AG09309 (cell line): ENCODE data around the gene ZC3H10.

Experiments
- DNase-seq: peaks from one replicate; pipeline ENCODE4 v3.0.0-alpha.2; 2010; ENCODE audit warnings: low read depth
- H3K4me3 ChIP-seq: 2 replicates; pipeline ENCODE4 v1.5.1; 2011; ENCODE audit warnings: mild to moderate bottlenecking, low read depth, low read length, moderate library complexity; ENCODE audit not compliant: control insufficient read depth
- TF ChIP-seq, protein P1 (sequence below): IDR thresholded peaks from 2 replicates; pipeline ENCODE4 v1.5.1; 2011; ENCODE audit warnings: mild to moderate bottlenecking, low read depth, low read length, inconsistent platforms; ENCODE audit not compliant: insufficient read depth, control insufficient read depth; ENCODE audit errors: missing control alignments

The ZC3H10 gene

DNA sequence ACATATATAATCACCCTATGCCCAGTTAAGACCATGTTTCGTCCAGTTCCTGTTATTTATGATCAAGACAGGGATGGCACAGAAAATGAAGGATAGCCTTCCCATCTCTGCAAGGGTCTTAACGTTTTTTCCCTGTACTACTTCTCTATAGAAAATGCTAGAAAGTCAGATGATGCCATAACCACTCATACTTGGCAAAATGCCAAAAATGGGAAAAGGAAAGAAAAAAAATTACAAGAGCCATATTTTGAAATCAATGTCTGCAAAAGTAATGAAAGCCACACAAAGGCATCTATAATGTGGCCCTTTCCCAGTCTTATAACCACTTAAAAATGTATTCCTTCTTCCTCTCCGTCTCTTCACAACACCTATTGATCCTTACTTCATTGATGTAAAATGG lies 32.5 kb downstream of the ZC3H10 start:
- DNase-seq = no peak
- H3K4me3 ChIP-seq = no peak overlapping the region
- TF ChIP-seq, protein P1, sequence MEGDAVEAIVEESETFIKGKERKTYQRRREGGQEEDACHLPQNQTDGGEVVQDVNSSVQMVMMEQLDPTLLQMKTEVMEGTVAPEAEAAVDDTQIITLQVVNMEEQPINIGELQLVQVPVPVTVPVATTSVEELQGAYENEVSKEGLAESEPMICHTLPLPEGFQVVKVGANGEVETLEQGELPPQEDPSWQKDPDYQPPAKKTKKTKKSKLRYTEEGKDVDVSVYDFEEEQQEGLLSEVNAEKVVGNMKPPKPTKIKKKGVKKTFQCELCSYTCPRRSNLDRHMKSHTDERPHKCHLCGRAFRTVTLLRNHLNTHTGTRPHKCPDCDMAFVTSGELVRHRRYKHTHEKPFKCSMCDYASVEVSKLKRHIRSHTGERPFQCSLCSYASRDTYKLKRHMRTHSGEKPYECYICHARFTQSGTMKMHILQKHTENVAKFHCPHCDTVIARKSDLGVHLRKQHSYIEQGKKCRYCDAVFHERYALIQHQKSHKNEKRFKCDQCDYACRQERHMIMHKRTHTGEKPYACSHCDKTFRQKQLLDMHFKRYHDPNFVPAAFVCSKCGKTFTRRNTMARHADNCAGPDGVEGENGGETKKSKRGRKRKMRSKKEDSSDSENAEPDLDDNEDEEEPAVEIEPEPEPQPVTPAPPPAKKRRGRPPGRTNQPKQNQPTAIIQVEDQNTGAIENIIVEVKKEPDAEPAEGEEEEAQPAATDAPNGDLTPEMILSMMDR = no peak

DNA sequence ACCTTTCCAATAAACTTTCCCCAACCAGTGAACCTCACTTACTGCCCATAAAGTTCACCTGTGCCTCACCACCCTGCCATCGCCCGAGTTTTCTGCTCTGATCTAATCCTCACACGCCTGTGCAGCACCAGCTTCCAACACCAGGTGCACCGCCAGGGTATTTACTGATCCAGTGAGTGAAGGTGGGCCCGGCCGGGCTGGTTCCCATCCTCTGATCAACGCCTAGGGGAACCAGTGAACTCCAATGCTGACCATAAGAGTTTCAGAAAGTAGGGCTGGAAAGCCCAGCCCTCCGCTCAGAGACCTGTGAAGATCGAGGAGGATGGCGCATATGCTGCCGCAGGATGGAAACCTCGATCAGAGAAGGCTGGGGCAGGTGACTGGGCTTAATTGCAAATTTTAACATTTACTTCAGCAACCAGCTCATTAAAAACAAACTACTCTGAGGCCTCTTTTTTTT lies 33.6 kb downstream of the ZC3H10 start:
- DNase-seq = no peak
- TF ChIP-seq, protein P1 = peak; percentile 38
- peak overlapping the region; percentile 82 for H3K4me3 ChIP-seq

DNA sequence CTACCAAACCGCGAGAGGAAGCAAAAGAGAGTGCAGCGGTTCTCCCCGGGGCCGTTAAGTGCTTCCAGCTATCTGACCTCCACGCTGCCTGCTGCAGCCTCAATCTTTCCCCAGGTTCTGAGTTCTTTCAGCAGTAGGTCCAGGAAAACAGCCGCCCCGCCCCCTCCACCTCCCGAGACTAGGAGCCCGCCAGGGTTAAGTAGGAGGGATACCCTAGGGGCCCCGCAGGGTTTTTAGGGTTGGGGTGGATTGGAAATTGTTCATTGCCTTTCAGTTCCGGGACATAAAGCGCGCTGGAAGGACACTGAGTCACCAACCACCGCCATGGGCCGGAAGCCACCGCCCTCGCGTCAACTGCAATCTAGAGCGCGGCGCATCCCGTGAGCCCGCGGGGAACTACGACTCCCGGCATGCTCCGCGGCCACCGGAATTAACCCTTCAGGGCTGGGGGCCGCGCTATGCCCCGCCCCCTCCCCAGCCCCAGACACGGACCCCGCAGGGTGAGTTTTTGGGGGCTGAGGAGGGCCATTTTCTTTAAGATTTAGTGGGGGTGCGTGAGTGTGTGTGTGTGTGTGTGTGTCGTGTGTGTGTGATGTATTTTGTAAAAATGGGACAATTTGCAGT lies 34.2 kb downstream of the ZC3H10 start, which contains the start of gene MYL6B:
Gene MYL6B, plus strand, starts transcription at position 456 of the 624 bp plus-strand sequence. CDS start 1,332 bp downstream, outside the sequence.
- peak; percentile 49 for DNase-seq
- H3K4me3 ChIP-seq = peak within 1 kb of the TSS; percentile 82
- TF ChIP-seq, protein P1 = no peak

DNA sequence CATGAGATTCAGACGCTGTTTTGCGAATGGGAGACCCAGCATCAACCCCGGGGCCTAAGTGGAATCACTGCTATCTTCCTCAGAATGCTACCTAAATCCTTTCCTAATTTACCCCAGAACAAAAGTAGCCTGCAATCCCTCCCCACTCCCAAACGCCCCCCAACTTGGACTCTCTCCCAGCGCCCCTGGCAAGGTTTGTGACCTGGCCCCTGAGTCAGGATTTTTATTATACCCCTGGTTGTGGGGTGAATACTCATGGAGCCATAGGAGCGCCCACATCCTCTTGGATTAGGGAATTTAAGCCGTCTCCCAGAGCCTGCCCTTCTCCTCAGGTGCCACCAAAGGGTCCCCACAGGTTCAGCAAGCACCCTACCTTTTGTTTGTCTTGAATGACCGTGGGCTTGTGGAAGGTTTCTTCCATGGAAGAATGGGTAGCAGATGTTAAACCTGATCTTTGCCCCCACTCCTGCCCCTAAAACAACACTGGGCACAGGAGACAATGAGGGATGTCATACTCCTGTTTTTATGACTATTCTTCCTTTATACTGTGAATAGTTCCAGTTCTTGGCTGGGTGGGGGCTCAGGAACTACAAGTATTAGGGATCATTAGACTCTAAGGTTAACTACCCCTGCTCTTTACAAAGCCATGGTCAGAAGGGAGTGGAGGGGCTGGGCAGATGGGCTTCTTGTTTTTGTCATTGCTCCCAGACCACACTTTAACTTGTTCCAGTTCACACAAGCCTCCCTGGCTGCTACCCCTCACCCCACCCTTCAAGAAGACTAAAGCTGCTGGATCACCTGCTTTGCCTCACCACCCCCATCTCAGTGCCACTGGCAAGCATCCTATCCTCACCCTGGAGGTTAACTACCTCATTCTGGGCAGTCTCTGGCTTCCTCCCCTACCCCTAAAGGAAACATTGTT lies 35.0 kb downstream of the ZC3H10 start:
- TF ChIP-seq, protein P1 = no peak
- peak overlapping the region; percentile 82 for H3K4me3 ChIP-seq
- no peak for DNase-seq

DNA sequence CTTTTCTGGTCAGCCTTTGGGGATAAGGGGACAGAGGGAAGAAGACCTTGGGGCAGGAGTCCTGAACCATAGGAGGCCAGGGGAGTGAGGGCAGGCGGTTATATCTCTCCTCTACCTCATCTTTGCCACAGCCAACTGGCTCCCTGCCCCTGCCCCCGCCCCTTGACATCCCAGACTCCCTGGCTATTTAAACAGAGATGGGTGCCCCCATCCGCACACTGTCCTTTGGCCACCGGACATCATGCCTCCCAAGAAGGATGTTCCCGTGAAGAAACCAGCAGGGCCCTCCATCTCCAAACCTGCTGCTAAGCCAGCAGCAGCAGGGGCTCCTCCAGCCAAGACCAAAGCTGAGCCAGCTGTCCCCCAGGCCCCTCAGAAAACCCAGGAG lies 35.6 kb downstream of the ZC3H10 start:
- TF ChIP-seq, protein P1 = no peak
- no peak overlapping the region for H3K4me3 ChIP-seq
- DNase-seq = no peak

DNA sequence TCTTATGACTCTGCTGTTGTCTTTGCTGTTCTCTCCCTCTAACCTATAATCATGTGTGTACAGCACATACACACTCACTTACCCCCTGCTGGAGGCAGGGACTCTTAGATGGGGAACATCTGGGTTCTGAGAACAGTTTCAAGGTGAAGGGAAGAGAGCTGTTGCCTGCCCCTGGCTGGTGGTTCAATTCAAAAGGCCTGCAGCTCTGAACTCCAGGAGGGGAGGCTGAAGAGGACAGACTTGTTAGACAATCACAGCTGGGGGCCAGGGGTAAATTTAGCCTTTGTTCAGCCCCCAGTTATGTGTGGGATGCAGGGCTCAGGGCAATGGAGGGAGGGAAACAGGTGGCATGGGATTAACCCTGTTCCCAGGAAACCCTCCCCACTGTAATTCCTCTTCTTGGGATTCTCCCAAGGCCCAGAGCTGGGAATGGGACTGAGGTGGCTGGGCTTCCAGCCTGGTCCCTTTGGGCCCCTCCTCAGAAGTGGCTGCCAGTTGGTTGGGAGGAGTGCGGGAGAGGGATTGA lies 36.2 kb downstream of the ZC3H10 start:
- no peak overlapping the region for H3K4me3 ChIP-seq
- TF ChIP-seq, protein P1 = no peak
- DNase-seq = no peak
